ENCODE measurements around the gene AP1S1.

GRCh38 chr7:101172005-101172853 lies 18.0 kb downstream of the AP1S1 start:
- TF ChIP-seq FOXK2 (IDR thresholded peaks at IDR 0.05) (no peak), SP1 (IDR thresholded peaks at IDR 0.05) (no peak), PKNOX1 (IDR thresholded peaks at IDR 0.05) (no peak), BHLHE40 (IDR thresholded peaks at IDR 0.05; ENCODE audit: borderline replicate concordance) (no peak), FOXM1 (IDR thresholded peaks at IDR 0.05; ENCODE audit: borderline replicate concordance) (no peak), TARDBP (IDR thresholded peaks at IDR 0.05) (no peak), L3MBTL2 (conservative IDR thresholded peaks at IDR 0.05) (no peak), FOXA1 (IDR thresholded peaks at IDR 0.05) (no peak)
